Tibial nerve (tissue), 4 donors: ENCODE results near the gene UTP14A.

Source experiments
- EP300 ChIP-seq, 2 donors: sonication (generic); formaldehyde crosslinking; IDR thresholded peaks; one replicate each; pipeline ENCODE4 v1.6.1; 2017; ENCODE audit warnings: antibody characterized with exemption in 2 of 2, mild to moderate bottlenecking in 1 of 2
- TF ChIP-seq, protein P1 (sequence below), 5 experiments: fragments of 200-600 bp in 3 of 5; fragments of 450-650 bp in 2 of 5; sonication (generic) in 3 of 5; IDR thresholded peaks; one replicate each; pipeline ENCODE4 v1.5.1; 2016 to 2019; ENCODE audit warnings: antibody characterized with exemption in 5 of 5, mild to moderate bottlenecking in 3 of 5, moderate library complexity in 2 of 5

DNA sequence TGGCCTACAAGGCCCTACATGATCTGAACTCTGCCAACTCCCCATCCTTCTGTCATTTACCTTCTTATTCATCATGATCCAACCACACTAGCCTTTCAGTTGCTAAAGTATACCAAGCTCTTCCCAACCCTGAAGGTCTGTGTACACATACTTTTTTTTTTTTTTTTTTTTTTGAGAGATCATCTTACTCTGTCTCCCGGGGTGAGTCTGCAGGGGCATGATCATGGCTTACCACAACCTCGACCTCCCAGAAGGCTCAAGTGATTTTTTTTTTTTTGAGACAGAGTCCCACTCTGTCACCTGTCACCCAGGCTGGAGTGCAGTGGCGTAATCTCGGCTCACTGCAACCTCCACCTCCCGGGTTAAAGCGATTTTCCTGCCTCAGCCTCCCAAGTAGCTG lies 5.9 kb upstream of the UTP14A start:
- TF ChIP-seq, protein P1, sequence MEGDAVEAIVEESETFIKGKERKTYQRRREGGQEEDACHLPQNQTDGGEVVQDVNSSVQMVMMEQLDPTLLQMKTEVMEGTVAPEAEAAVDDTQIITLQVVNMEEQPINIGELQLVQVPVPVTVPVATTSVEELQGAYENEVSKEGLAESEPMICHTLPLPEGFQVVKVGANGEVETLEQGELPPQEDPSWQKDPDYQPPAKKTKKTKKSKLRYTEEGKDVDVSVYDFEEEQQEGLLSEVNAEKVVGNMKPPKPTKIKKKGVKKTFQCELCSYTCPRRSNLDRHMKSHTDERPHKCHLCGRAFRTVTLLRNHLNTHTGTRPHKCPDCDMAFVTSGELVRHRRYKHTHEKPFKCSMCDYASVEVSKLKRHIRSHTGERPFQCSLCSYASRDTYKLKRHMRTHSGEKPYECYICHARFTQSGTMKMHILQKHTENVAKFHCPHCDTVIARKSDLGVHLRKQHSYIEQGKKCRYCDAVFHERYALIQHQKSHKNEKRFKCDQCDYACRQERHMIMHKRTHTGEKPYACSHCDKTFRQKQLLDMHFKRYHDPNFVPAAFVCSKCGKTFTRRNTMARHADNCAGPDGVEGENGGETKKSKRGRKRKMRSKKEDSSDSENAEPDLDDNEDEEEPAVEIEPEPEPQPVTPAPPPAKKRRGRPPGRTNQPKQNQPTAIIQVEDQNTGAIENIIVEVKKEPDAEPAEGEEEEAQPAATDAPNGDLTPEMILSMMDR (IDR thresholded peaks at IDR 0.05), result no peak
- TF ChIP-seq EP300 (IDR thresholded peaks at IDR 0.05), result no peak
